Measurements from ENCODE around the gene OAS1. TPM values are rescaled to one million over a fixed set of nuclear protein-coding genes. Genes with fewer than 3 reads are reported as not detected.

The OAS1 gene
- total RNA-seq, 2 experiments from 2014 or later: 2.6 to 3.4 TPM

DNA sequence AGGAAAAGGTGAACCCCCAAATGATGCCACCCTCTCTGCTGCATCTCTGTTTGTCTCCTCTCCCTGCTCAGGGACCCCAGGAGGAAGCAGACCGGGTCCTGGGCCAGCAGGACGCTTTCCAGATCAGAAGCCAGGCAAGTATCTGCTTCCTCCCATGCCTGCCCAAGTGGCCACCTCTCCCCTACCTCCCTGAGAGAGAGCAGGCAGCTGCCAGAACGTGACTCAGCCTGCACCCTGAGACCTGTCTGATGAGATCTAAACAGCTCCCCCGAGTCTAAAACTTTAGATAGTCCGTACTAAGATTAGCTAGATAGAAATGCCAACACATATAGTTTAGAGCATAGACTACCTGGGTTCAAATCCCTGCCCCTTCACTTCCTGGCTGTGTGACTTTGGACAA, 31.2 kb upstream of the OAS1 start:
- ATAC-seq (ENCODE audit: poor library complexity): no peak
- POLR2A ChIA-PET: interaction anchor here (1.0 kb wide), 1 partner anchor 31 kb away, joined by 3 read pairs; the partner anchor contains the start of gene OAS1
- no peak overlapping the region for H3K4me3 Mint-ChIP-seq
- no peak overlapping the region for H3K27ac Mint-ChIP-seq
- TF ChIP-seq CTCF (IDR thresholded peaks at IDR 0.05): no peak
- peaks cover 66% of the 10 kb centered on the region for H3K27me3 Mint-ChIP-seq
- Histone ChIP-seq H3K4me1 (ENCODE audit: insufficient read depth, low read length) (no peaks in the 10 kb centered on the region), H3K27ac (ENCODE audit: low read depth in 1 of 2, low read length in 2 of 2) (no peak overlapping the region), H3K4me3 (ENCODE audit: low read length) (no peak overlapping the region), H3K36me3 (ENCODE audit: insufficient read depth, low read length) (no peaks in the 10 kb centered on the region), H3K27me3 (ENCODE audit: control insufficient read depth in 1 of 2, insufficient read depth in 2 of 2, low read length in 2 of 2) (peaks cover 38 to 64% of the 10 kb centered on the region in 2 experiments), H3K9me3 (ENCODE audit: control insufficient read depth in 1 of 2, insufficient read depth in 1 of 2, low read length in 2 of 2) (peaks cover 0 to 3% of the 10 kb centered on the region in 2 experiments)
- H3K36me3 Mint-ChIP-seq (ENCODE audit: low read depth): no peaks in the 10 kb centered on the region
- DNase-seq: no peak
- H3K4me1 Mint-ChIP-seq (ENCODE audit: low read depth): no peaks in the 10 kb centered on the region
- CTCF ChIA-PET: no interaction called here
- intact Hi-C loops (cut with DNase I, micrococcal nuclease): no loop called here
- H3K9me3 Mint-ChIP-seq: no peaks in the 10 kb centered on the region

DNA sequence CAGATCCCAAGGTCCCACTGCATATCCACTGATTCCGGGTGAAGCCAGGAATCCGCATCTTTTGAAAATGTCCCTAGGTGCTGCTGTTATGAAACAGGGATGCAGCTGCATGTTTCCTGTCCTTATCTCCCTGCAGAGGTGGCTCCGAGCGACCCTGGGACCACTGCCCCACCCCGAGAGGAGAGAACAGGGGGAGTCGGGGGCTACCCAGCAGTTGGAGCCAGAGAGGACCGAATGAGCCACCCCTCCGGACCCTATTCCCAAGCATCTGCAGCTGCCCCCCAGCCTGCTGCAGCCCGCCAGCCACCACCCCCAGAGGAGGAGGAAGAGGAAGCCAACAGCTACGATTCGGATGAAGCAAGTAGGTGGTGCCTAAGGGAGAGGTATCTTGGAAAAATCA, 30.3 kb upstream of the OAS1 start:
- Histone ChIP-seq H3K4me3 (ENCODE audit: low read length) (no peak overlapping the region), H3K27me3 (ENCODE audit: control insufficient read depth in 1 of 2, insufficient read depth in 2 of 2, low read length in 2 of 2) (peaks cover 42 to 65% of the 10 kb centered on the region in 2 experiments), H3K4me1 (ENCODE audit: insufficient read depth, low read length) (no peaks in the 10 kb centered on the region), H3K9me3 (ENCODE audit: control insufficient read depth in 1 of 2, insufficient read depth in 1 of 2, low read length in 2 of 2) (peaks cover 0 to 3% of the 10 kb centered on the region in 2 experiments), H3K36me3 (ENCODE audit: insufficient read depth, low read length) (no peaks in the 10 kb centered on the region), H3K27ac (ENCODE audit: low read depth in 1 of 2, low read length in 2 of 2) (no peak overlapping the region)
- intact Hi-C loops (cut with DNase I, micrococcal nuclease): no loop called here
- peaks cover 64% of the 10 kb centered on the region for H3K27me3 Mint-ChIP-seq
- TF ChIP-seq CTCF (IDR thresholded peaks at IDR 0.05): no peak
- CTCF ChIA-PET: no interaction called here
- H3K9me3 Mint-ChIP-seq: no peaks in the 10 kb centered on the region
- DNase-seq (no peak), ATAC-seq (ENCODE audit: poor library complexity) (no peak)
- no peaks in the 10 kb centered on the region for H3K36me3 Mint-ChIP-seq (ENCODE audit: low read depth)
- H3K4me3 Mint-ChIP-seq: no peak overlapping the region
- POLR2A ChIA-PET: interaction anchor here (1.0 kb wide), 1 partner anchor 30 kb away, joined by 3 read pairs; the partner anchor contains the start of gene OAS1
- no peaks in the 10 kb centered on the region for H3K4me1 Mint-ChIP-seq (ENCODE audit: low read depth)
- no peak overlapping the region for H3K27ac Mint-ChIP-seq

GRCh38 chr12:112877006-112877405, 29.8 kb upstream of the OAS1 start:
- no peak overlapping the region for H3K27ac ChIP-seq (ENCODE audit: low read depth in 1 of 2, low read length in 2 of 2)
- H3K4me1 ChIP-seq (ENCODE audit: insufficient read depth, low read length): no peaks in the 10 kb centered on the region
- Mint-ChIP-seq H3K9me3 (no peaks in the 10 kb centered on the region), H3K27ac (no peak overlapping the region), H3K27me3 (peaks cover 63% of the 10 kb centered on the region), H3K4me3 (no peak overlapping the region), H3K4me1 (ENCODE audit: low read depth) (no peaks in the 10 kb centered on the region), H3K36me3 (ENCODE audit: low read depth) (no peaks in the 10 kb centered on the region)
- ChIA-PET CTCF (no interaction called here), POLR2A (no interaction called here)
- intact Hi-C loops (cut with DNase I, micrococcal nuclease): no loop called here
- no peaks in the 10 kb centered on the region for H3K36me3 ChIP-seq (ENCODE audit: insufficient read depth, low read length)
- no peak overlapping the region for H3K4me3 ChIP-seq (ENCODE audit: low read length)
- ATAC-seq (ENCODE audit: poor library complexity) (no peak), DNase-seq (no peak)
- TF ChIP-seq CTCF (IDR thresholded peaks at IDR 0.05): no peak
- peaks cover 42 to 65% of the 10 kb centered on the region in 2 experiments for H3K27me3 ChIP-seq (ENCODE audit: control insufficient read depth in 1 of 2, insufficient read depth in 2 of 2, low read length in 2 of 2)
- peaks cover 0 to 3% of the 10 kb centered on the region in 2 experiments for H3K9me3 ChIP-seq (ENCODE audit: control insufficient read depth in 1 of 2, insufficient read depth in 1 of 2, low read length in 2 of 2)

Data from CD4-positive, alpha-beta T cell (primary cell).